HEK293T (cell line): ENCODE measurements around the gene TSC1.

Experiments
- CTCF ChIA-PET: fragments of 350-600 bp; formaldehyde crosslinking; extraction: SDS; loops from one replicate; lab custom pipeline; 2021; ENCODE audit warnings: antibody characterized with exemption, inconsistent platforms; lab: Yijun Ruan, JAX
- POLR2A ChIA-PET: fragments of 350-600 bp; formaldehyde crosslinking; extraction: SDS; loops from one replicate; lab custom pipeline; 2020; ENCODE audit warnings: antibody characterized with exemption, inconsistent platforms; lab: Yijun Ruan, JAX
- DNase-seq: peaks from one replicate; pipeline ENCODE4 v3.0.0; 2012; ENCODE audit warnings: mixed read lengths; ENCODE audit errors: extremely low spot score
- ARNT ChIP-seq: fragments of 450-650 bp; IDR thresholded peaks from 2 replicates; pipeline ENCODE4 v1.6.1; 2017; ENCODE audit warnings: mild to moderate bottlenecking
- BHLHE40 ChIP-seq: fragments of 450-650 bp; IDR thresholded peaks from 2 replicates; pipeline ENCODE4 v1.6.1; 2016; ENCODE audit warnings: mild to moderate bottlenecking, moderate library complexity, borderline replicate concordance
- CTBP1 ChIP-seq: fragments of 450-650 bp; IDR thresholded peaks from 2 replicates; pipeline ENCODE4 v1.6.1; 2016; ENCODE audit warnings: borderline replicate concordance
- ELF4 ChIP-seq: fragments of 450-650 bp; IDR thresholded peaks from 2 replicates; pipeline ENCODE4 v1.6.1; 2017; ENCODE audit warnings: antibody characterized with exemption
- FOXA1 ChIP-seq: fragments of 450-650 bp; IDR thresholded peaks from 2 replicates; pipeline ENCODE4 v1.6.1; 2016; ENCODE audit warnings: mild to moderate bottlenecking
- FOXK2 ChIP-seq: fragments of 450-650 bp; IDR thresholded peaks from 2 replicates; pipeline ENCODE4 v1.6.1; 2016; ENCODE audit warnings: mild to moderate bottlenecking
- FOXM1 ChIP-seq: fragments of 450-650 bp; IDR thresholded peaks from 2 replicates; pipeline ENCODE4 v1.6.1; 2017; ENCODE audit warnings: mild to moderate bottlenecking, borderline replicate concordance
- HDGF ChIP-seq: fragments of 450-650 bp; IDR thresholded peaks from 2 replicates; pipeline ENCODE4 v1.6.1; 2017; ENCODE audit warnings: antibody characterized with exemption, borderline replicate concordance
- L3MBTL2 ChIP-seq: fragments of 450-650 bp; conservative IDR thresholded peaks from 2 replicates; pipeline ENCODE4 v1.6.1; 2016; ENCODE audit warnings: mild to moderate bottlenecking
- LEF1 ChIP-seq: fragments of 450-650 bp; IDR thresholded peaks from 2 replicates; pipeline ENCODE4 v1.6.1; 2017; ENCODE audit warnings: mild to moderate bottlenecking, borderline replicate concordance
- NFRKB ChIP-seq: fragments of 450-650 bp; IDR thresholded peaks from 2 replicates; pipeline ENCODE4 v1.6.1; 2016; ENCODE audit warnings: mild to moderate bottlenecking, moderate library complexity
- PKNOX1 ChIP-seq: fragments of 450-650 bp; IDR thresholded peaks from 2 replicates; pipeline ENCODE4 v1.6.1; 2016
- SP1 ChIP-seq: fragments of 450-650 bp; IDR thresholded peaks from 2 replicates; pipeline ENCODE4 v1.6.1; 2017
- SUZ12 ChIP-seq: fragments of 450-650 bp; IDR thresholded peaks from 2 replicates; pipeline ENCODE4 v1.6.1; 2016; ENCODE audit warnings: mild to moderate bottlenecking
- TARDBP ChIP-seq: fragments of 450-650 bp; IDR thresholded peaks from 2 replicates; pipeline ENCODE4 v1.6.1; 2016
- ZNF384 ChIP-seq: fragments of 450-650 bp; IDR thresholded peaks from 2 replicates; pipeline ENCODE4 v1.6.1; 2016

TSC1 gene

DNA sequence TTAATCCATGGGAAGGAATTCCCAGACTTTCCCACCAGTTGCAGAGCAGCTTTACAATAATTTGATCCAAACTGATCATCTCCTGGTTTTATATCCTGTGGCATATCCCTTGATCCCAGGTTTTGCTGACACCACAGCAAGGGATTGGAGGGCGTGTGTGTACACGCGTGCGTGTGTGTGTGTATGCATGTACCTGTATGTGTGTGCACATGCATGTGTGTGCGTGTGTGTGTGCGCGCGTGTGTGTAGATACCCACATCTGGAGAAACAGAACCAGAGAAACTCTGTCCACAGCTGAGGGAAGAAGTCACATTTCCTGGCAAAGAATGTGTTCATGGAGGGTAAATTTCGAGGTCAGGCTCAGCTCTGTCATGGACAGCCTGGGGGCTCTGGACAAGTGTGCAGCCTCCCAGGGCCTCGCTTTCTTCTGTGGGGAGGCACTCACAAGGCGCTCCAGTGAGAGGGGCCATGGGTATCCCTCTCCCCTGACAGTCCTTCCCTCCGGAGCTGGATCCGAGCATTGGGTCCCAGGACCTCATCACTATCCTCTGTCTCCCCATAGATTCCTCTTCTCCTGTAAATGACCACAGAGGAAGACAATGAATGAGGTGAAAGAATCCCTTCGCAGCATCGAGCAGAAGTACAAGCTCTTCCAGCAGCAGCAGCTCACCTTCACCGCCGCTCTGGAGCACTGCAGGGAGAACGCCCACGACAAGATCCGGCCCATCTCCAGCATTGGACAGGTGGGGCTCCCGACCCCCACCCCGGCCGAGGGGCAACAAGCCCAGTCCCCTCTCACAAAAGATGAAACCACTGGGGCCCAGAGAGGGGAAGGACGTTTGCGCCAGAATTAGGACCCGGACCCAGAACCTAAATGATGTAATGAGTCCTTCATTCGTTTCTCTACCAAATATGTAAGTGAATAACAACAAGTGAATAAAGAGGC, 60.8 kb downstream of the TSC1 start:
- POLR2A ChIA-PET = no interaction called here
- CTCF ChIA-PET = interaction anchor here (0.6 kb wide), 1 partner anchor 91 kb away, joined by 4 read pairs; no protein-coding TSS in a partner anchor
- TF ChIP-seq BHLHE40 (no peak), L3MBTL2 (no peak), FOXM1 (no peak)
- DNase-seq = no peak

DNA sequence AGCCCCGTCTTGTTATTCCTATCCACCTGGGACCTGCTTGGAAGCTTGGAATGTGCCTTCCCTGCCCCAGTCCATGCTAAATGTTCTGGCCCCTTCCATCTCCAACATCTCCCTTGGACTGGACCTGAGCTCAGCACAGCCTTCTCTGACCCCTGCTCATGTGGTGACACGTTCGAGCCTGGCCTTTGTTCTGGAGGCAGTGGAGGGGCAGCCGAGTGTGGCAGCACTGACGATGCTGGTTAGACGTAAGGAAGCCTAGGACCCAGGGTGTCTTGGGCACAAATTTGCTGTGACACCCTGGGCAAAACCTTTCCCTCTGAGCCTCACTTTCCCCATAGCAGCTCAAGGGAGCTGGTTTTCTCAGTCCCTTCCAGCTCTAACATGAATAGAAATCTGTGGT, 61.8 kb downstream of the TSC1 start:
- CTCF ChIA-PET = no interaction called here
- DNase-seq = no peak
- POLR2A ChIA-PET = interaction anchor here (0.7 kb wide), 1 partner anchor 644 kb away, joined by 4 read pairs; no protein-coding TSS in a partner anchor
- TF ChIP-seq TARDBP (no peak), FOXM1 (no peak), FOXA1 (no peak), PKNOX1 (no peak), ELF4 (no peak), BHLHE40 (no peak), LEF1 (no peak), SUZ12 (no peak), CTBP1 (no peak), ZNF384 (no peak), FOXK2 (no peak)

GRCh38 chr9:132881826-132882225, 62.6 kb downstream of the TSC1 start:
- ChIA-PET CTCF (no interaction called here), POLR2A (no interaction called here)
- TF ChIP-seq ARNT (no peak), BHLHE40 (no peak), NFRKB (no peak), LEF1 (no peak), PKNOX1 (no peak), L3MBTL2 (no peak), FOXK2 (no peak), SUZ12 (no peak), FOXM1 (no peak), TARDBP (no peak), CTBP1 (no peak), HDGF (no peak), ELF4 (no peak), FOXA1 (no peak), ZNF384 (no peak), SP1 (no peak)
- DNase-seq = no peak

GRCh38 chr9:132880324-132880661, 64.1 kb downstream of the TSC1 start:
- no peak for DNase-seq
- ChIA-PET POLR2A (no interaction called here), CTCF (interaction anchor here (0.7 kb wide), 1 partner anchor 17 kb away, joined by 6 read pairs; no protein-coding TSS in a partner anchor)
- TF ChIP-seq NFRKB (no peak), PKNOX1 (no peak), FOXK2 (no peak), ZNF384 (no peak), LEF1 (no peak), FOXM1 (no peak), ARNT (no peak), SP1 (no peak), FOXA1 (no peak), TARDBP (no peak), BHLHE40 (no peak), L3MBTL2 (no peak), HDGF (no peak), ELF4 (no peak), SUZ12 (no peak)

GRCh38 chr9:132879457-132880323, 64.7 kb downstream of the TSC1 start:
- TF ChIP-seq TARDBP (no peak), CTBP1 (no peak), HDGF (no peak), FOXA1 (no peak), ARNT (no peak), LEF1 (no peak), BHLHE40 (no peak), PKNOX1 (no peak), ELF4 (no peak), FOXM1 (no peak), SUZ12 (no peak), FOXK2 (no peak), NFRKB (no peak), SP1 (no peak), L3MBTL2 (no peak), ZNF384 (no peak)
- ChIA-PET POLR2A (no interaction called here), CTCF (interaction anchor here (1.5 kb wide), 1 partner anchor 21 kb away, joined by 3 read pairs; no protein-coding TSS in a partner anchor)
- no peak for DNase-seq
